ENCODE measurements around the gene FNIP2.
"Not testable (repeated sequence)": the region's sequence is repeated elsewhere in the genome, so short reads cannot be mapped to it uniquely, and the experiment has no call there.

Gene FNIP2

DNA sequence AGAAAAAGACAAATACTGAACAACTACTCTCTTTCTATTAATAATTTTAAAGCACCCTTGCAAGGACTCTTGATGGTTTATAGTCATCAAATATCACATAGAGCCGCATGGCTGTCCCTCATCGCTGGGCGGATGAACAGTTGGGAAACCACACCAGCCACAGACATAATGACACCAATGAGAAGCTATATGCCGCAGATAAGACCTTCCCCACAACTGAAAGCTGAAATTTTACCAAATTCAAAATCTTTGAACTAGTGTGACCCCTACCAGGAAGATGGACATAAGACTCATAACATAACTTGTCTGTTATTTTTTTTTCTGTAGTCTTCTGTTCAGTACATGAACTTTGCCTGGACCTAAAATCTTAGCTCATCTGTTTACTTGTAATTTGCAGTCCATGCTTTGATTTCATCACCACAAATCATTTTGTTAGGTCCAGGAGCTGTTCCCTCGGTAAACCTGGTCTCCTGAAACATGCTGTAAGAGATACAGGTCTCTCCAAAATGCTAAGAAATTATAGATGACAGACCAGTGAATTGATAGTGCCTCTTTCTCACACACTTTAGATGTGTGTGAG, 176.8 kb downstream of the FNIP2 start:
- H3K4me3 ChIP-seq (ENCODE audit: low read depth, low read length) = no peak overlapping the region
- no peak overlapping the region for H3K27ac ChIP-seq (ENCODE audit: low read depth, low read length)
- no peak overlapping the region for H3K9ac ChIP-seq (ENCODE audit: low read length)
- H3K36me3 ChIP-seq (ENCODE audit: control insufficient read depth, insufficient read depth, low read length) = no peaks in the 10 kb centered on the region
- no peaks in the 10 kb centered on the region for H3K27me3 ChIP-seq (ENCODE audit: control insufficient read depth, insufficient read depth, low read length)
- no peaks in the 10 kb centered on the region for H3K9me3 ChIP-seq (ENCODE audit: control insufficient read depth, insufficient read depth, low read depth, low read length)
- peaks cover 3% of the 10 kb centered on the region; the same call in 1 of the 2 replicates for H3K4me1 ChIP-seq (ENCODE audit: control insufficient read depth, insufficient read depth, low read length)

DNA sequence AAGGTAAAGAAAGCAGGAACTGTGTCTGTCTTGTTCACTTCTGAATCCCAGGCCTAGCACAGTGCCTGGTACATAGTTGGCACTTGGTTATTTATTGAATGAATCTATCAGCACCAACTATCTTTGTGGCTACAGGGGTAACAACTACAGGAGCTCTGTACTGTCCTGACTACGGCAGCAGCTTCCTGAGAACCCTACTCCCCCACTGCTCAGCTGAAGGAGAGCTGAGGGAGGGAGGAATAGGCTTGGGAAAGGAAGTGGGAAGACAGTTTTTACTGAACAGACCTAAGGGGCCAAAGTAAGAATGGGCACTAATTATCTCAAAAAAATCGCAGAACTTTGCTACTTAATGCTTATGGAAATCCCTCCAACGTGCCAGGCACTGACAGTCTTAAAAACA, 178.0 kb downstream of the FNIP2 start:
- H3K36me3 ChIP-seq (ENCODE audit: control insufficient read depth, insufficient read depth, low read length) = no peaks in the 10 kb centered on the region
- H3K27ac ChIP-seq (ENCODE audit: low read depth, low read length) = no peak overlapping the region
- no peak overlapping the region for H3K4me3 ChIP-seq (ENCODE audit: low read depth, low read length)
- H3K9me3 ChIP-seq (ENCODE audit: control insufficient read depth, insufficient read depth, low read depth, low read length) = peaks cover 9% of the 10 kb centered on the region
- H3K4me1 ChIP-seq (ENCODE audit: control insufficient read depth, insufficient read depth, low read length) = peaks cover 3% of the 10 kb centered on the region; the same call in 1 of the 2 replicates
- H3K9ac ChIP-seq (ENCODE audit: low read length) = no peak overlapping the region
- no peaks in the 10 kb centered on the region for H3K27me3 ChIP-seq (ENCODE audit: control insufficient read depth, insufficient read depth, low read length)

GRCh38 chr4:158948071-158948470, 179.2 kb downstream of the FNIP2 start:
- Histone ChIP-seq H3K27me3 (ENCODE audit: control insufficient read depth, insufficient read depth, low read length) (no peaks in the 10 kb centered on the region), H3K36me3 (ENCODE audit: control insufficient read depth, insufficient read depth, low read length) (no peaks in the 10 kb centered on the region), H3K27ac (ENCODE audit: low read depth, low read length) (no peak overlapping the region), H3K4me1 (ENCODE audit: control insufficient read depth, insufficient read depth, low read length) (peaks cover 3% of the 10 kb centered on the region; the same call in 1 of the 2 replicates), H3K9me3 (ENCODE audit: control insufficient read depth, insufficient read depth, low read depth, low read length) (peaks cover 22% of the 10 kb centered on the region), H3K9ac (ENCODE audit: low read length) (no peak overlapping the region), H3K4me3 (ENCODE audit: low read depth, low read length) (no peak overlapping the region)

DNA sequence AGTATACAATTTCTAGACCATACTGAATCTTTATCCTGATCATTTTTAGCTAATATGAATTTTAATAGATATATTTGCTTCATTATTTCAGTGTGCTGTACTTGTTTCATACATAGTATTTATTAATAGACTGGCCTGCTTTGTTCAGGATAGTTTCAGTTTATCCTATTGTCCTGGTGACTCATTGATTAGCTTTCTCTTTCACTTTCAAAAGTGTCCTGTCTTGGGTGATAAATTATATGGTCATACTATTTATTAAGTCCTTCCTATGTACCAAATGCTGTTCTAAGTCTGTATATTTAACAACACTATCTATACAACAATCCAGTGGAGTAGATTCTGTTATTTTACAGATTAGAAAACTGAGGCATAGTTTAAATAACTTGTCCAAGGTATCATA, 180.3 kb downstream of the FNIP2 start:
- Histone ChIP-seq H3K27ac (ENCODE audit: low read depth, low read length) (no peak overlapping the region), H3K9ac (ENCODE audit: low read length) (no peak overlapping the region), H3K36me3 (ENCODE audit: control insufficient read depth, insufficient read depth, low read length) (no peaks in the 10 kb centered on the region), H3K4me3 (ENCODE audit: low read depth, low read length) (no peak overlapping the region), H3K27me3 (ENCODE audit: control insufficient read depth, insufficient read depth, low read length) (no peaks in the 10 kb centered on the region), H3K4me1 (ENCODE audit: control insufficient read depth, insufficient read depth, low read length) (peaks cover 3% of the 10 kb centered on the region; the same call in 1 of the 2 replicates), H3K9me3 (ENCODE audit: control insufficient read depth, insufficient read depth, low read depth, low read length) (peaks cover 27% of the 10 kb centered on the region)

DNA sequence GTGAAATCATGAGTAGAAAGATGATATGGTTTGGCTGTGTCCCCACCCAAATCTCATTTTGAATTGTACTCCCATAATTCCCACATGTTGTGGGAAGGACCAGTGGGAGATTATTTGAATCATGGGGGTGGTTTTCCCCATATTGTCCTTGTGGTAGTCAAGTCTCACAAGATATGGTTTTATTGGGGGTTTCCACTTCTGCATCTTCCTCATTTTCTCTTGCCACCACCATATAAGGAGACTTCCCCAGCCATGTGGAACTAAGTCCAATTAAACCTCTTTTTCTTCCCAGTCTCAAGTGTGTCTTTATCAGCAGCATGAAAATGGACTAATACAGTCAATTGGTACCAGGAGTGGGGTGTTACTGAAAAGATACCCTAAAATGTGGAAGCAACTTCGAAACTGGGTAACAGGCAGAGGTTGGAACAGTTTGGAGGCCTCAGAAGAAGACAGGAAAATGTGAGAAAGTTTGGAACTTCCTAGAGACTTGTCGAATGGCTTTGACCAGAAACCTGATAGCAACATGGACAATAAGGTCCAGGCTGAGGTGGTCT, 183.5 kb downstream of the FNIP2 start:
- not testable (repeated sequence) for H3K4me1 ChIP-seq (ENCODE audit: control insufficient read depth, insufficient read depth, low read length); H3K4me3 ChIP-seq (ENCODE audit: low read depth, low read length); H3K36me3 ChIP-seq (ENCODE audit: control insufficient read depth, insufficient read depth, low read length); H3K27ac ChIP-seq (ENCODE audit: low read depth, low read length); H3K27me3 ChIP-seq (ENCODE audit: control insufficient read depth, insufficient read depth, low read length); H3K9ac ChIP-seq (ENCODE audit: low read length)
- H3K9me3 ChIP-seq (ENCODE audit: control insufficient read depth, insufficient read depth, low read depth, low read length) = peaks cover 27% of the 10 kb centered on the region

DNA sequence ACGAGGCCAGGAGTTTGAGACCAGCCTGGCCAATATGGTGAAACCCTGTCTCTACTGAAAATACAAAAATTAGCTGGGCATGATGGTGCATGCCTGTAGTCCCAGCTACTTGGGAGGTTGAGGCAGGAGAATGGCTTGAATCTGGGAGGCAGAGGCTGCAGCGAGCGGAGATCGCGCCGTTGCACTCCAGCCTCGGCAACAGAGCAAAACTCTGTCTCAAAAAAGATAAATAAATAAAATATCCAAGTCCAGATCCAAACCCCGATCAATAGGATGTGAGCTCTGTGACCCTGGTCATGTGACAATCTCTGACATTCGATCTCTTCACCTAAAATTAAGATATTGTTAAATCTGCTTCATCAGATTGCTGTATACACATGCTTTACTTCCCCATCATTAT, 187.5 kb downstream of the FNIP2 start:
- H3K27me3 ChIP-seq (ENCODE audit: control insufficient read depth, insufficient read depth, low read length); H3K4me1 ChIP-seq (ENCODE audit: control insufficient read depth, insufficient read depth, low read length); H3K27ac ChIP-seq (ENCODE audit: low read depth, low read length); H3K9ac ChIP-seq (ENCODE audit: low read length); H3K4me3 ChIP-seq (ENCODE audit: low read depth, low read length); H3K36me3 ChIP-seq (ENCODE audit: control insufficient read depth, insufficient read depth, low read length): not testable (repeated sequence)
- H3K9me3 ChIP-seq (ENCODE audit: control insufficient read depth, insufficient read depth, low read depth, low read length) = peaks cover 22% of the 10 kb centered on the region

DNA sequence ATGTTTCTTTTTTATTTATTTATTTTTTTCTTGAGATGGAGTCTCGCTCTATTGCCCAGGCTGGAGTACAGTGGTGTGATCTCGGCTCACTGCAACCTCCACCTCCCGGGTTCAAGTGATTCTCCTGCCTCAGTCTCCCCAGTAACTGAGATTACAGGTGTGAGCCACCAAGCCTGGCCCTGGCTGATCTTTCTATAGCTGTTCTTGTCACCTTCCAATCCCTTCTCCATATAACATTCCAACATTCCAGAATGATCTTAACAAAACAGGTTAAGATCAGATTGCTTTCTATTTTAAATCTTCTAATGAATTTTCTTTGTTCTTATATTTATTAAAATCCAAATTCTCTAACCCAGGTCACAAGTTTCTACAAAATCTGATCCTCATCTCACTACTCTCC, 188.1 kb downstream of the FNIP2 start:
- H3K27ac ChIP-seq (ENCODE audit: low read depth, low read length); H3K36me3 ChIP-seq (ENCODE audit: control insufficient read depth, insufficient read depth, low read length); H3K27me3 ChIP-seq (ENCODE audit: control insufficient read depth, insufficient read depth, low read length): not testable (repeated sequence)

More for the DNA sequence above, 188.1 kb downstream of the FNIP2 start:
- peaks cover 16% of the 10 kb centered on the region for H3K9me3 ChIP-seq (ENCODE audit: control insufficient read depth, insufficient read depth, low read depth, low read length)
- not testable (repeated sequence) for H3K9ac ChIP-seq (ENCODE audit: low read length); H3K4me1 ChIP-seq (ENCODE audit: control insufficient read depth, insufficient read depth, low read length); H3K4me3 ChIP-seq (ENCODE audit: low read depth, low read length)

All from HUES6 (cell line).